B cell (primary cell): Measurements from ENCODE around the gene CMYA5.

ENCODE experiments used
- CTCF ChIP-seq: fragments of 200-600 bp; IDR thresholded peaks from one replicate; pipeline ENCODE4 v1.8.0; 2022; ENCODE audit warnings: antibody characterized with exemption, mild to moderate bottlenecking
- EZH2 ChIP-seq: IDR thresholded peaks from 2 replicates; pipeline ENCODE4 v1.6.1; 2012; ENCODE audit warnings: borderline replicate concordance, low read depth, mild to moderate bottlenecking, moderate library complexity, low read length; ENCODE audit not compliant: insufficient read depth, poor library complexity, severe bottlenecking

- no peak for TF ChIP-seq CTCF
- TF ChIP-seq EZH2: no peak
These were observed 48.2 kb upstream of the CMYA5 start for GRCh38 chr5:79641414-79641813.
